Activated T-cell treated with anti-CD3 and anti-CD28 coated beads for 48 hours (primary cell): Measurements from ENCODE around the gene FBXO9.
A peak's percentile ranks its signal among the peaks of the same experiment; 100 is the strongest.

ENCODE experiments used
- DNase-seq: peaks from one replicate; pipeline ENCODE4 v3.0.0-alpha.2; 2020; ENCODE audit warnings: low read depth

Gene FBXO9

DNA sequence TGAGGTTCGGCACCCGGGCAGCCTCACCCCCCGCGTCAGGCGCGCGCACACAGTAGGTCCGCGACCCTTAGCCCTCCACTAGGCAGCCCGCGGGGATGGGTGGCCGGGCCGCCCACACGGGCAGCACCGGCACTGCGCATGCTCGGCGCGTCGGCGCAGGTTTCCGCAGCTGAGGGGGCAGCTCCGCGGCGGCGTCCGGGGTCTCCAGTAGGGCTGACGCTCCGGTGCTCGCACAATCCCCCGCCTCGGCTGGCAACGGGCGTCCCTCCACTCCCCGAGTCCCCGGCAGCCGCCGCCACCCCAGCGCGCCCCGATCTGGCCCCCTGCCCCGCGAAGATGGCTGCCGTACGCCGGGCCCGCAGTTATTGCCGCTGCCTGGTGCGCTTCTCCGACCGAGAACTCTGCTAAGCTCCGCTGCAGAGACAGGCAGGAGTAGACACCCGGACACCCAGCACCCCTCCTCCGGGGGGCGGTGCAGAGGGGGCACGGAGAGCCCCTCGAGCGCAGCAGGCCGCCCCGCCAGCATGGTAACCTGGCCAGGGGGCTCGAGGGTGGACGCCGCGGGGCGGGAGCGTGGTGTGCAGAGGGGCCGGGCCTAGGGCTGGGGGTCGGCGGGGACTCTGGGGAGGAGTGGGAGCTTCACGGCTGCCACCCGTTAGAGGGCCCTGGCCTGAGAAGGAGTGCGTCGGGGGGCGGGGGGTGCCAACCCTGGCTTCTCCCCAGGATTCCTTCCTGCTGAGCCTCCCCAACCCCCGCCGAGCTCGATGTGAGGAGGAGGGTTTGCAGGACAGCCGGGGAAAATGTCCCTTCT, at the start of gene FBXO9:
Gene FBXO9 (plus strand): TSS at position 139 of the 811 bp plus-strand sequence. CDS start 386 bp downstream, at position 525.
- peak; percentile 71 for DNase-seq

DNA sequence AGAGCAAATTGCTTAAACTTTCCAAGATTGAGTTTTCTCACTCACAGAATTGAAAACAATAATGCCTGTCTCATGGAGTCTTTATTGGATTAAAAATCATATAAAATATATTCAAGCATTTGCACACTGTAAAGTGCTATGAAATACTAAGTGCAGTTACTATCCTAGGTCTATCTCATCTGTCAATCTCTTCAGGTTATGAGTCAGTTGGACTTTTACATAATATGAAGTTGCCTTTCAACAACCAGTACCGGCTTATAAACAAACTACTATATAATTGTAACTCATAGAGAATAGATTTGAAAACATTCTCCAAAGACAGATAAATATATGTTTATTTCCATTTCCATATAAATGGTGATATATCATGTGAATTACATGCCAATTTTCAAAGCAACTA, 49.7 kb upstream of the FBXO9 start:
- no peak for DNase-seq

DNA sequence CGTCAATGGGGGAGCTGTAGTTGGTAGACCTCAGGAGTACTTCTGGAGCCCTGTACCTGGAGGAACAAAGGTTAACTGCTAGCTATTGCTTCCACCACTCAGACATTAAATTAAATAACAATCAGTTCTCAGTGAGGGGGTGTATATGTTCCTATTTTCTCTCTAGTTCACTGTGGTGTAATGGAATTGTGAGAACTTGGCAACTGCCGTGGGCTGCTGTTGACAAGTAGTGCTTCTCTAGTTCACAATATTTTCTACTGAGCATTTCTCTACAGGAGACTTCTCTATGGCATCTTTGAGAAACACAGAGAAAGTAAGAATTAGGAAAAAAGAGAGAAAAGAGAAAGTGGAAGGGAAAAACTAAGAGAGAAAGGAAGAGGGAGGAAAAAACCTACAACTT, 46.8 kb upstream of the FBXO9 start:
- no peak for DNase-seq

DNA sequence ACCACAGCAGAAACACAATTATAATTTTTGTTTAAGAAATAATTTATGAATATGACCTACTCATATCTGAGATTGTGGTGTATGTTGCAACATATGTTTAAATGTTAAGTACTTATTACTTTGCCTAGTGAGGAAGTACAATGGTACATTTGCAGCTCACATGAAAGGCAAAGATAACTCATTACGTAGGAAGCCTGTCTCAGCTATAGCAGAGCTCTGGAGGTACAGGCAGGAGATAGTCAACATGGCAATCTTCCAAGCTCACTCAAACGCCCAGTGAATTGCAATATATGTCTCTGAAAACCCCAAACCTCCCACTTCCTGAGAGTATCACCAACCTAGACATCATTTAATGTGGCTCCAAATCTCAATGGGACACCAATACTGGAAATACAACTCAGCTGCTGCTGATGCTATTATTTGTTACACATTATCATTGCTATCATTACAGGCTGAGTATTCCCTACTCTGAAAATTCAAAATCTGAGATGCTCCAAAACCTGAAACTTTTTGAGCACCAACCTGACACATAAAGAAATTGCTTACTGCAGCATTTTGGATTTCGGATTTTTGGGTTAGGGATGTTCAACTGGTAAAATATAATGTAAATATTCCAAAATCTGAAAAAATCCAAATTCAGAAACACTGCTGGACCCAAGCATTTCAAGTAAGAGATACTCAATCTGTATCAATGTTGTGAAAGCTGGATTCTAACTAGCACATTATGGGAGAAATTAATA, 45.0 kb upstream of the FBXO9 start:
- DNase-seq = no peak

DNA sequence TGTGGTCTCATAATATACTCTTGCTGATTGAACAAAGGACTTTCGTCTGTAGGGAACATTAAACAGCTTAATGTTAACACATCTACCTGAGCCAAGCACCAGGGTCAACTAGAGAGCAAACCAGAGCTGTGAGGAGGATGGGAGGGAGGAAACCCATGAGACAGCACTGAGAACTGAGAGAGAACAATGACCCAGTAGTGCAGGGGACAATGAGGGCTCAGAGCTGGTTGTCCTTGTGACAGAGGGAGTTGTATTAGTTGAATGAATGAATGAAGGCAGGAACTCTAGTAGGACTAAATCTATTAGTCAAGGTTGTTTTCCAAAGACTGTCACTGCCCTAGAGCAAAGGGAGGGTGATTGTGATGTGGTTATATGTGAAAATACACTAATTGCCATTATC, 41.9 kb upstream of the FBXO9 start:
- DNase-seq = no peak

GRCh38 chr6:53026526-53026925, 38.7 kb upstream of the FBXO9 start:
- no peak for DNase-seq

- DNase-seq = no peak
Measured at GRCh38 chr6:53027131-53027718, 38.0 kb upstream of the FBXO9 start.

DNA sequence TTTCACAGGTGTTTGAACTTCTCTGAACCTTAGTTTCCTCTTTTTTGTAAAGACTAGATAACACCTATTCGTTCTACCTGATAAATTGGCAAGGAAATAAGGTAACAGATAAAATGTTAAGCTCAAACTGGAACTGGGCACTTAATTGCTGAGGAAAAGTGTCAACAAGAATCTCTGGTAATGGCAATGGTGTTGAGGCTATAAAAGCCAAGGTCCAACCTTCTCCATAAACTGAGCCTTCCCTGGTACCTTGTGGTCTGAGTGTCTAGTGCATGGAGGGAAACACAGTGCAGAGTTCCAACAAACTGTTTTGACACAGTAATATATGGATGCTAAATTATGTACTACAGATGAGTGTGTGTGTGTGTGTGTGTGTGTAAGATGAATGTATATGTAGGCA, 36.7 kb upstream of the FBXO9 start:
- DNase-seq = no peak

DNA sequence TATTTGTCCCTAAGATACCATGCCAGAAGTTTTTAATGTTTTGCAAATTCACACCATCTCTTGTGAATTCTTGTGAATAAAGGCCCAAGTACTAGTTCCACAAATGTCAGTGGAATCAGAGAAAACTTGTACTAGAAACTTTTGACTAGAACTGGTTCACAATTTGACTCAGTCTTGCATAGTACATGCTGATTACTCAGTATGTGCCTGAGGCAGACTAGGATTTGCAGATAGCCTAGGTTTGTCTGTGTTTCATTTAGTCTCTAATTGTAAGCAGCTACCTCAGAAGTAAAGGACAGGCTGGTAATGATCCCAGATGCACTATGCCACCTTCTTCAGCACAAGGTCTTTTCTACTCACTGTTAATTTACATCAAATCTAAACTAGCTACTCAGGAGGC, 35.9 kb upstream of the FBXO9 start:
- DNase-seq = no peak

GRCh38 chr6:53029761-53030160, 35.4 kb upstream of the FBXO9 start:
- no peak for DNase-seq

GRCh38 chr6:53031281-53031680, 33.9 kb upstream of the FBXO9 start:
- DNase-seq = no peak

DNA sequence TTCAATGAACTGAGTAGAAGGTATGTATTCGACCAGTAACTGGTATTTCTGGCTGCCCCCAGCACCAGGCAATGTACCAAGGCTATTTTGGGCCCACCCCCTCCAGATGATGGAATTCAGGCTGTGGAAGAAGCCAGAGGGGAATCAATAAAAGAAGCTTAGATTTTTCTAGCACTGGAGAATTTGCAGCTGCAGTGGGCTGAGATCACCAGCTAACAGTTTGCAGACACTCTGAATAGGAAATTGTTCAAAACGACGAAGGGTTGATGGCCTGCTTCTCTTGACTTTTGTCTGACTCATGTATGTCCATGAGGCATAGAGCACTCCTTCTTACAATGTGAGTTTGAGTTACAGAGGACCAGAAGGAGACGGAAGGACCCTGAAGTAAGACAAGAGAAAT, 32.4 kb upstream of the FBXO9 start:
- DNase-seq = no peak

- DNase-seq = no peak
Measured at GRCh38 chr6:53033764-53034163, 31.4 kb upstream of the FBXO9 start.

DNA sequence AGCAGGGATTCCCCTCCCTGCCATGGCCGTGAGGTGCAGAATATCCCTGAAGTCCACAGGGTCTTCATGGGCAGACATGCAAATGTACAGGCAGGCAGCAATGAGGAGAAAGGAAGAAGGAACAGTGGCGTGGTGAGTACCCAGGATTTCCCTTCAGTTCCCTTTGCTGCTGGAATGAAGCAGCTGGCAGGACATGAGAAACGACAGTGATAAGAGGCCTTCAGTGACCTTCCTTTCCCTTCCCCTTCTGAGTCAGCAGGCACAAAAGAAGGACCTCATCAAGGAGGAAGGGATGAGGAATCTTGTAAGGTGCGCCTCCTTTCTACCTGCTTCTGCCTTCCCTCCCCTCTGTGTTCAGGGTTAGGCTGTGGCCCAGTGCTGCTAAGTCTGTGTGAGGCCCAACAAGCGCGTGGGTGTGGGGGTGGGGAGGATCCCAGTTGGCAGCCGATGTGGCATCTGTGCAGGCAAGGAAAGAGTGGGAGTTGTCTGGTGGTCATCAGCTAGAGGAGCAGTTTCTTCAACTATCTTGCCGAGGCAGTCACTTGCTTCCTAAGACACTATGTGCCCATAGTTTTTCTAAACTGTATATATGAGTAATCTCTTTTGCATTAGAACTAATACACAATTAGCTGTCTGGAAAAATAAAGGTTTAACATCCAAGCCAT, 29.5 kb upstream of the FBXO9 start:
- DNase-seq = no peak

GRCh38 chr6:53038141-53038540, 27.1 kb upstream of the FBXO9 start:
- no peak for DNase-seq

DNA sequence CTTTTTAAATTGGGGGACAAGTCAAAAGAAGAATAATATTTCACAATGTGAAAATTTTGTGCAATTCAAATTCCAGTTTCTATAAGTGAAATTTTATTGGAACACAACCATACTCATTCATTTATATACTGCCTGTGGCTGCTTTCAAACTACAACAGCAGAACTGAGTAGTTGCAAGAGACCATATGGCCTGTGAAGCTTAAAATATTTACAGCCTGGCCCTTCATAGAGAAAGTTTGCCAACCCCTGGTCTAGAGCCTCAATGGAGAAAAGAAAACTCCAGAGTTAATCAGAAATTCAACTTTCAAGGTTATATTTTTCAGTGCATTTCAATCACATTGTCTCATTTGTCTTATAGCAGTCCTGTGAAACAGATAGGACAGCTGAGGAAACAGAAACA, 26.6 kb upstream of the FBXO9 start:
- DNase-seq = no peak

DNA sequence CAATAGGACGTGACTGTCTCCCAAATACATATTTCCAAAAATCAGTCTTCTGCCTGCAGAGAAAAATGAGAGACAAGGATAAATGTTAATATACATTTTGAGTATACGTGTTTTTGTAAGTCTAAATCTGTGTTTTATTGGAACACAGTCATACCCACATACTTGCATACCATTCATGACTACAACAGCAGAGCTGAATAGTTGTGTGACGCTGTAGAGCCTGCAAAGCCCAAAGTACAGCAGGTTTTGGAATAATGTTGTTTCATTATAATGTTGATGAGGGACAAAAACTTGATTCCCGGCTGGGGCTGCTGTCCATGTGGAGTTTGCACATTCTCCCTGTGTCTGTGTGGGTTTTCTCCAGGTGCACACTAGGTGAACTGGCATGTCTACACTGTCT, 23.8 kb upstream of the FBXO9 start:
- no peak for DNase-seq

DNA sequence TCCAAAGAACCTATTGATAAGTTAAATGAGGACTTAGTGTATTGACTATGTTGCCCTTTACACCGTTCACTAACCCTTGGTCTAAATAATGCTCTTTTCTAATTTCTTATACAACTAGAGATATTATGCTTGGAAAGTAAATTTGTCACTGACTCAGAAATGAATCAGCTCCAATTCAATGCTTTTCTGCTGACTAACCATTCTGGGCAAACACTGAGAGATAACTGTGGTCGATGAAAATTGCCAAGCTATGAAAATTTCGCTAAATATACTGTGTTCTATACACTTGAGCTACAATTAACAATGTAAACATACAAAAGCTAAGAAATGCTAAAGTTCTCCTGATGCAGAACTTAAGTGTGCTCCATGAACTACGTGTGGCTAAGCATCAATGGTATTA, 23.1 kb upstream of the FBXO9 start:
- no peak for DNase-seq

GRCh38 chr6:53043581-53043980, 21.6 kb upstream of the FBXO9 start:
- DNase-seq = no peak

- DNase-seq = no peak
Measured at GRCh38 chr6:53044071-53044470, 21.1 kb upstream of the FBXO9 start.

GRCh38 chr6:53044572-53044971, 20.6 kb upstream of the FBXO9 start:
- no peak for DNase-seq

- DNase-seq = no peak
Measured at GRCh38 chr6:53045891-53046673, 19.1 kb upstream of the FBXO9 start.
